BE2C (cell line): ENCODE results near the gene KHNYN.
"Not testable (repeated sequence)": the region's sequence is repeated elsewhere in the genome, so short reads cannot be mapped to it uniquely, and the experiment has no call there.

Source experiments
- DNase-seq: peaks from one replicate; pipeline ENCODE4 v3.0.0-alpha.2; 2020
- H3K27me3 ChIP-seq: fragments of 250-450 bp; sonication (Bioruptor Pico); 2 replicates; pipeline ENCODE4 v1.5.1; 2020; ENCODE audit warnings: mild to moderate bottlenecking
- H3K36me3 ChIP-seq: fragments of 250-450 bp; sonication (Bioruptor Pico); 2 replicates; pipeline ENCODE4 v1.5.1; 2020; ENCODE audit warnings: mild to moderate bottlenecking
- H3K4me1 ChIP-seq: fragments of 250-450 bp; sonication (Bioruptor Pico); 2 replicates; pipeline ENCODE4 v1.5.1; 2020
- H3K4me3 ChIP-seq: 2 replicates; pipeline ENCODE4 v1.5.1; 2011; ENCODE audit warnings: low read depth, low read length
- H3K9me3 ChIP-seq: fragments of 250-450 bp; sonication (Bioruptor Pico); 2 replicates; pipeline ENCODE4 v1.5.1; 2020
- CTCF ChIP-seq: IDR thresholded peaks from 2 replicates; pipeline ENCODE4 v1.5.1; 2012; ENCODE audit warnings: mild to moderate bottlenecking, low read depth, low read length

The KHNYN gene

GRCh38 chr14:24441904-24442239 lies 12.1 kb downstream of the KHNYN start:
- Histone ChIP-seq H3K4me1 (no peaks in the 10 kb centered on the region; the same call in none of the 2 replicates), H3K36me3 (peaks cover 22% of the 10 kb centered on the region), H3K27me3 (no peaks in the 10 kb centered on the region), H3K9me3 (no peaks in the 10 kb centered on the region), H3K4me3 (peak overlapping the region; percentile 74)
- no peak for TF ChIP-seq CTCF
- peak; percentile 37 for DNase-seq

- no peak for TF ChIP-seq CTCF
- H3K9me3 ChIP-seq: no peaks in the 10 kb centered on the region
- H3K4me3 ChIP-seq: peak within 1 kb of the TSS; percentile 74
- peak; percentile 97 for DNase-seq
- no peaks in the 10 kb centered on the region; the same call in none of the 2 replicates for H3K4me1 ChIP-seq
- H3K27me3 ChIP-seq: no peaks in the 10 kb centered on the region
- H3K36me3 ChIP-seq: peaks cover 22% of the 10 kb centered on the region
These were observed 12.7 kb downstream of the KHNYN start, which contains the start of gene SDR39U1 for GRCh38 chr14:24442240-24443052. Gene SDR39U1 (minus strand): TSS chr14:24442776. CDS start chr14:24442769, 7 bp downstream.

GRCh38 chr14:24443053-24443665 lies 13.4 kb downstream of the KHNYN start:
- Histone ChIP-seq H3K4me3 (peak overlapping the region; percentile 74), H3K27me3 (no peaks in the 10 kb centered on the region), H3K9me3 (no peaks in the 10 kb centered on the region), H3K36me3 (peaks cover 22% of the 10 kb centered on the region), H3K4me1 (no peaks in the 10 kb centered on the region; the same call in none of the 2 replicates)
- no peak for DNase-seq
- no peak for TF ChIP-seq CTCF

GRCh38 chr14:24450828-24451227 lies 21.1 kb downstream of the KHNYN start:
- H3K36me3 ChIP-seq, DNase-seq, H3K4me1 ChIP-seq, H3K9me3 ChIP-seq, H3K27me3 ChIP-seq, H3K4me3 ChIP-seq: not testable (repeated sequence)

- Histone ChIP-seq H3K4me1 (no peaks in the 10 kb centered on the region), H3K9me3 (no peaks in the 10 kb centered on the region), H3K4me3 (no peak overlapping the region), H3K36me3 (no peaks in the 10 kb centered on the region), H3K27me3 (no peaks in the 10 kb centered on the region; the same call in 1 of the 2 replicates)
- no peak for TF ChIP-seq CTCF
- DNase-seq: no peak
These were observed 27.2 kb downstream of the KHNYN start for GRCh38 chr14:24456980-24457379.

GRCh38 chr14:24458736-24459135 lies 29.0 kb downstream of the KHNYN start:
- no peaks in the 10 kb centered on the region for H3K9me3 ChIP-seq
- no peak for TF ChIP-seq CTCF
- no peaks in the 10 kb centered on the region for H3K36me3 ChIP-seq
- no peak overlapping the region for H3K4me3 ChIP-seq
- no peak for DNase-seq
- H3K4me1 ChIP-seq: no peaks in the 10 kb centered on the region
- no peaks in the 10 kb centered on the region; the same call in 1 of the 2 replicates for H3K27me3 ChIP-seq
